ENCODE measurements around the gene RPLP1.

RPLP1 gene

GRCh38 chr15:69498282-69498681, 45.7 kb downstream of the RPLP1 start:
- no peak for DNase-seq (ENCODE audit: low spot score)

GRCh38 chr15:69498987-69499386, 46.4 kb downstream of the RPLP1 start:
- no peak for DNase-seq (ENCODE audit: low spot score)

- no peak for DNase-seq (ENCODE audit: low spot score)
These were observed 47.0 kb downstream of the RPLP1 start for GRCh38 chr15:69499521-69500211.

- DNase-seq (ENCODE audit: low spot score): no peak
These were observed 47.7 kb downstream of the RPLP1 start for GRCh38 chr15:69500339-69500738.

- DNase-seq (ENCODE audit: low spot score): no peak
These were observed 48.8 kb downstream of the RPLP1 start for GRCh38 chr15:69501456-69501855.

- DNase-seq (ENCODE audit: low spot score): no peak
These were observed 49.9 kb downstream of the RPLP1 start for GRCh38 chr15:69502470-69503045.

- DNase-seq (ENCODE audit: low spot score): peak; percentile 76
These were observed 51.9 kb downstream of the RPLP1 start for GRCh38 chr15:69504352-69505040.
